DMS53 treated with DMSO at 0.1 percent for 48 hours (cell line): ENCODE data around the gene MAPKAP1.
A peak's percentile ranks its signal among the peaks of the same experiment; 100 is the strongest.
"Not testable (repeated sequence)": the region's sequence is repeated elsewhere in the genome, so short reads cannot be mapped to it uniquely, and the experiment has no call there.

Experiments used
- DNase-seq: peaks from one replicate; lab custom pipeline; 2025; ENCODE audit not compliant: unreplicated experiment; lab: John Stamatoyannopoulos, UW

MAPKAP1 gene

GRCh38 chr9:125570246-125570645, 136.8 kb downstream of the MAPKAP1 start:
- no peak for DNase-seq

DNA sequence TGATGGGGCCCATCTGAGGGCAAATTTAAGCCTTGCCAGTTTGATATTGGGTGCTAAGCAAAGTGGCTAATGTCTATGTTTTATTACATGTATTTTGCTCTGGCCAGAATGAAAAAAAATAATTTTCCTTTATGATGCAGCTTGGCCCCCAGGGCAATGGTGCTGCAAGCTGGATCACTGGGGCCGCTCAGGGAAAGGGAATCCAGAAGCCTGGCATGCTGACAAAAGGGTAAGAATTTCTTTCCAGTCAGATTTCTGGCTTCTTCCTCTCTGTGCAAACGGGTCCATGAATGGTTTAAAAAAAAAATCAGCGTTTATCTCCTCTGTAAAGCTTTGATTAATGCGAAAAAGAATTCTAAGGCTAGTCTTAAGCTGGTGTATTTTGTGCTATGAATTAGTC, 138.4 kb downstream of the MAPKAP1 start:
- DNase-seq, result no peak

DNA sequence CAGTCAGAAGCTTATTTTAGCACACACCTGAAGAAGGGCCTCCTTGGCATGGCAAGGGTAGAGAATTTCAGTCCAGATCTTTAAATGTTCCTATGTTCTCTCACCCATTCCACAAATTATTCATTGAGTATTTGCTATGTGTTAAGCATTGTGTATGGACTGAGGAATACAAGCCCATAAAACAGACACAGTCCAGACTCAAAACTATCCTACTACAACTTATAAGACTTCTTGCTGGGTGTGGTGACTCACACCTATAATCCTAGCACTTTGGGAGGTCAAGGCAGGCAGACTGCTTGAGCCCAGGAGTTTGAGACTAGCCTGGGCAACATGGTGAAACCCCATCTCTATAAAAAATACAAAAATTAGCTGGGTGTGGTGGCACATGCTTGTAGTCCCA, 141.0 kb downstream of the MAPKAP1 start:
- not testable (repeated sequence) for DNase-seq

GRCh38 chr9:125565126-125565525, 141.9 kb downstream of the MAPKAP1 start:
- no peak for DNase-seq

- no peak for DNase-seq
These were observed 142.4 kb downstream of the MAPKAP1 start for GRCh38 chr9:125564631-125565030.

DNA sequence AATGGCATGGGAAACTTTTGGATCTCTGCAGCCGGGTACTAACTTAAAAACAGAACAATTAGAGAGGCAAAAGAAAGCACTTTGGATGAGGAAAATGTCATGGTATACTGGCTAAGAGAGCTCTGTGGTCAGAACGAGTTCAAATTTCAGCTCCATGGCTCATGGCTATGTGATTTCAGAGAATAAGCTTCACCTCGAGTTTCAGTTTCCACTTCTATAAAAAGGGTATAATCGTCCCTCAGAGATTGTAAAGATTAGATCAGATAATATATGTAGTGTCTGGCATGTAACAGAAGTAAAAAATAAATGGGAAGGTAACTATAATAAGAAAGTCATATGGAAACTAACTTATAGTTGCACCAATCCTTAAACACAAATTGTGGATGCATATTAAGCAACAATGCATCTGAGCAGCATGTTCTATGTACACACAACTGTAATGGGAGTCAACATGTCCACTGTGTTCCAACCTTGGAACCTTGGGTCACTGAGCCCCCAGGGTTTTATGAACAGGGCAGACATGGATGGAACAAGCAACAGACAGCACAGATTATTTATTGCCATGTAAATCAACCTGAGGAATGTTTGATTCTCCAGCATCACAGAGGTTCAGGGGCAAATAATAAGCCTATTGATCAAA, 145.4 kb downstream of the MAPKAP1 start:
- no peak for DNase-seq

DNA sequence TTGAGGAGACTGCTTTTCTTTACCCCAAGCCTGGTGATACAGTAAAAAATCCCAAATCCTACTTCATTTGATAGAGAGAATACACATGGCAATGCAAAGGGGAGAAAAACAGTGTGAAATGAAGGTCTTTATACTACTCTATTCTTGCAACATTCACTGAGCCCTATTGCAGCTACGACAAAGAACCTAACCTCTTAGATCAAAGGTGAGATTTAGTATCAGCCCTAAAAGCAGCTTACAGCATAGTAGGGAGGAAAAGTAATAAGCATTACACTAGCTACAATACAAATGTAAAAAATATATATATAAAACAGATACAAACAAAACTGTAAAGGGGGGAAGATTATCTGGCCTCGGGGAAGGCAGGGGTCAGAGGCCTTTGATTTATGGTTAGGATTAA, 147.1 kb downstream of the MAPKAP1 start:
- DNase-seq, result no peak

GRCh38 chr9:125559194-125559593, 147.8 kb downstream of the MAPKAP1 start:
- DNase-seq, result no peak

DNA sequence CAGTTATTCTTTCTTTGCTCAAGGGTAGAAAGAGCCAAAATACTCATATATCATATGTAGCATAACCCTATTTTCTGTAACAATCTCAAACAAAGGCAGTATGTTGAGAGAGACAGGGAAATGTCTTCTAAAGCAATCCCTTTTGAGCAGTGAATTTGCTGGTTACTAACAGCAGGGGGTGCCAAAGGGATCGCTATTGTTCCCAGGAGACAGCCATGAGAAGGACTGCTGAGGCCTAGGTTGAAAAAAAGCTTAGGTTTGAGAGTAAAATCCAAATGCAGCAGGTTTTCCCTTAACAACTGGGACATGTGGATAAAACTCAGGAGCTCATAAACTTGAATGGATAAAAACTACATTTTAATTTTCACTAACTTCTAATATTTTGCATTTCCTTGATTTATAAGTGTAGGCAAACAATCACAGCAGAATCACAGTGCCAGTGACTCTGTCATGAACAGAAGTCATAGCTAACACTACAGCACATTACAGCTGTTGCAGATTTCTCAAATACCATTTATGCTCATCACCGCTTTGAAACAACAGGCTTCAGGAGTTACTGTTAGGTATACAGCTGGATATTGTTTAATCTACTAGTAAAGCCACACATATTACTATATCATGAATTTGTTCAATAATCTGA, 148.4 kb downstream of the MAPKAP1 start:
- peak; percentile 56 for DNase-seq

- DNase-seq, result no peak
These were observed 150.8 kb downstream of the MAPKAP1 start for GRCh38 chr9:125556046-125556721.

GRCh38 chr9:125554726-125555125, 152.3 kb downstream of the MAPKAP1 start:
- no peak for DNase-seq

DNA sequence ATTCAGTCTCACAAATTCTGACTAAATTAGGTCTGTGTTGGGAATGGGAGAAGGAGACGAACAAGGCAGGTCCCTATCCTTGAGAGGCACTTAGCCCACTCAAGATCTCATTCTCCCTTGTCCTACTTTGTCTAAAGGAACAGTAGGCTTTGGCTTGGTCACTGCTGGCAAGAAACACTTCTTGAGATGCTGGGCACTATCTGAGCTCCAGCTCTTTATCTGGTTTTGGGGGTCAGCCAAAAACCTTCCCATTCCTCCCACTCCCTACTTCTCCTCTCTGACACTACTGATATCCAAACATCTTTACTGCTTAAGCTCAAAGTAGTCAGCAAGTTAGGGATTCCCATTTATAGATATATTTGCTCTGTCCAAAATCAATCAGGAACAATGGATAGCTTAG, 155.2 kb downstream of the MAPKAP1 start:
- DNase-seq, result no peak

GRCh38 chr9:125549891-125550885, 156.8 kb downstream of the MAPKAP1 start:
- DNase-seq, result no peak

- no peak for DNase-seq
These were observed 157.5 kb downstream of the MAPKAP1 start for GRCh38 chr9:125549465-125549871.

DNA sequence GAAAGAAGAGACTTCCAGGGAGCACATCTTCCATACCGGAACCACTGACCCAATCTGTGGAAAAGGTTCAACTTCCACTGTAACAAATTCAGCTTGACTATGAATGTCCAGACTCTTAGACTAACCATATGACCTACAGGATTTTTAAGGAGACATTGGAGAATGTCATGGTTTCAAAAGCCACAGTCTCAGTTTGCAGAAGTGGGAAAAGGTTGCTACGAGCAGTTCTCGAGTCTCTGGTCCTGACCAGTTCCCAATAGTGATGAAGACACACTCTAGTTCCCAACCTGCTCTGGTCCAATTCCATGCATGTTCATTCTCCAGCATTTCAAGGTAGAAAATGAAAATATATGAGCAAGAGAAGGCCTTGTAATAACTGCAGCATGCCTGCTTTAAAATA, 158.0 kb downstream of the MAPKAP1 start:
- DNase-seq, result no peak

- no peak for DNase-seq
These were observed 158.9 kb downstream of the MAPKAP1 start for GRCh38 chr9:125548141-125548540.

DNA sequence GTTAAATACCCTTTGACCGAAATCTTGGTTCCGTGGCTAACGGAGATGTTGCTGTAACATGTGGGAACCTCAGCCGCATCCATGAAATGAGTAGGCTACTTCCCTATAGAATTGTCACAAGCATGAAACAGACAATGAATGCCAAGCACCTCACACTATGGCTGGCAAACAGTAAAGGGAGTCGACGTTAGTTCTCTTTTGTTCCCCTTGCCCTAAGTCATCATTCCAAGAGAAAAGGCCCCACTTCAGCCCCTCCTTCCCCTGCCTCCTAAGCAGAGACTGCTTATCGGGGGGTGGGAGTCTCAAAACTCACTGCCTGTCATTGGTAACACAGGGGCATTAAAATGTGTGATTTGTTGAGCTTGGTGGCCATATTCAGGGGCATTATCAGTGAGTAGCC, 159.6 kb downstream of the MAPKAP1 start:
- DNase-seq, result no peak

GRCh38 chr9:125545845-125546244, 161.2 kb downstream of the MAPKAP1 start:
- DNase-seq, result no peak

DNA sequence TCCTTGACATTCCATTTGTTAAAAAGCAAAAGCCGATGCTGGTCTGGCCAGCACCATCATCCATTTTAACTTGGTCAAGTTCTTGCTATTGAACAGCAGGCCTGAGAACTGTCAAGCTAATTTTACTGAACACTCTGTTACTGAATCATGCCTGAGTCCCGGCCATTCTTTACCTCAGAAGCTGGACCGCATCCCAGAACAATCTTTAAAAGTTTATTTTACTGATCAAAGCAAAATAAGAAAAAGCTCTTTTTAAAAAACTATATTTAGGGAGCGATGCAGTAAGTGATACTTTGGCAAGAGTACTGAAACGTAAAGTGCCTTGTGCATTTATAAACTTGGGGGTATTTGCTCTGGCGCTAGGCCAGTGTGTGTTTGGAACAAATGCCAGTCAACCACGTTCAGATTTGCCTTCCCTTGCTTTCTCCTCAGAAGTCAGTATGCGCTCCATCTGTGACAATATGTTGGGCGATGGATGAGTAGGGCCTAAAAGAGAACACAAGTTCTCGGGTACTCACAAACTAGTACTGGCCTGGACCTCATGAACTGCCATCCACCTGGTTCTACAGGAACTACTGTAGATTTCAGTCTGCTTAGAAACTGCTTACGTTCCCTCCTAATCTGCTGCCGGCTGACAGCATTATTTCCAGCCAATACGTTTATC, 161.9 kb downstream of the MAPKAP1 start:
- DNase-seq, result no peak

DNA sequence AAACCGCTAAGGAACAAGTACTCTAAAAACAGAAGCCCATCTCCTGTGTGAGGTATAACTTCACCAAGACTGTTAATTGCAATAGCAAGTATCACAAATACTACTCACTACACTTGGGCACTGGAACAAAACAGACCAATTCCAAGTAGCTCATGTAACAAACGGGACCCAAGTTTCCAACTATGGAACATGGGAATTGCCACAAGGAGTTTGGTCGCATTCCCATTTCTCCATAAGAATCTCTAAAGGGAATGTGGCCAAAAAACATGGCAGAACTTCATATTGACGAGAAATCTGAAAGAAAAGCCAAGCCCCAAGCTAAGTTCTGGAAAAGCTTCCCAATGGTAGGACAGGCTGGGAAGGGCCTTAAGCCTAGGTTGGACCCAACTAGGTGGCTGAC, 162.5 kb downstream of the MAPKAP1 start:
- DNase-seq, result no peak

GRCh38 chr9:125541840-125542243, 165.2 kb downstream of the MAPKAP1 start:
- no peak for DNase-seq
